ENCODE measurements around the gene RNF43.

DNA sequence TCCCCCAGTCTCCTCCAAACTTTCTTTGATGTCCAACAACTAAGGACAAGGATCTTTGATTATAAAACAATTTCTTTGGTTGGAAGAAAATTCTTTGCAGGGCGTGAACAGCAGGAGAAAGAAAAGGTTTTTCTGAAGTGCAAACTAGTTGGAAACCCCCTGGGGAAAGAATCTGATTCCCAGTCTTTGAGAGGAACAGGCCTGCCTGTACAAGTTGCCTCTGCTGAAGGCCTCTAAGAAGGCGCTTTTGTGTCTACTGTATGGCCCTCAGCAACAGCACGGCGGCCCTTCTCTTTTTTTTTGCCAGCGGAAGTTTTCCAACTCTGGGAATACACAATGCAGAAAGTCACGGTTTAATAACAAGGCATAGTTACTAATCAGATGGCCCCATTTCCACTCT is 14.0 kb downstream of the RNF43 start:
- TF ChIP-seq, protein P1, sequence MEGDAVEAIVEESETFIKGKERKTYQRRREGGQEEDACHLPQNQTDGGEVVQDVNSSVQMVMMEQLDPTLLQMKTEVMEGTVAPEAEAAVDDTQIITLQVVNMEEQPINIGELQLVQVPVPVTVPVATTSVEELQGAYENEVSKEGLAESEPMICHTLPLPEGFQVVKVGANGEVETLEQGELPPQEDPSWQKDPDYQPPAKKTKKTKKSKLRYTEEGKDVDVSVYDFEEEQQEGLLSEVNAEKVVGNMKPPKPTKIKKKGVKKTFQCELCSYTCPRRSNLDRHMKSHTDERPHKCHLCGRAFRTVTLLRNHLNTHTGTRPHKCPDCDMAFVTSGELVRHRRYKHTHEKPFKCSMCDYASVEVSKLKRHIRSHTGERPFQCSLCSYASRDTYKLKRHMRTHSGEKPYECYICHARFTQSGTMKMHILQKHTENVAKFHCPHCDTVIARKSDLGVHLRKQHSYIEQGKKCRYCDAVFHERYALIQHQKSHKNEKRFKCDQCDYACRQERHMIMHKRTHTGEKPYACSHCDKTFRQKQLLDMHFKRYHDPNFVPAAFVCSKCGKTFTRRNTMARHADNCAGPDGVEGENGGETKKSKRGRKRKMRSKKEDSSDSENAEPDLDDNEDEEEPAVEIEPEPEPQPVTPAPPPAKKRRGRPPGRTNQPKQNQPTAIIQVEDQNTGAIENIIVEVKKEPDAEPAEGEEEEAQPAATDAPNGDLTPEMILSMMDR (IDR thresholded peaks at IDR 0.05), result no peak
- TF ChIP-seq POLR2A (IDR thresholded peaks at IDR 0.05), result no peak
- no peak for TF ChIP-seq EP300 (IDR thresholded peaks at IDR 0.05)
- TF ChIP-seq POLR2AphosphoS5 (IDR thresholded peaks at IDR 0.05), result no peak

Data from upper lobe of left lung (tissue), 4 donors.